Upper lobe of right lung (tissue), 1 donor: ENCODE data around the gene KCNN4. TPM values are rescaled to one million over a fixed set of nuclear protein-coding genes. Genes with fewer than 3 reads are reported as not detected.

Experiments used
- ATAC-seq: fragments of 200-7000 bp; cut with Tn5 transposase; one replicate; pipeline ENCODE4 v1.9.1; 2020; ENCODE audit warnings: mild to moderate bottlenecking, moderate library complexity
- DNase-seq: peaks from one replicate; pipeline ENCODE4 v3.0.0-alpha.2; 2020
- H3K27ac ChIP-seq: fragments of 200-600 bp; one replicate; pipeline ENCODE4 v1.8.0; 2022
- H3K27me3 ChIP-seq: fragments of 200-600 bp; one replicate; pipeline ENCODE4 v1.8.0; 2022; ENCODE audit warnings: mild to moderate bottlenecking
- H3K36me3 ChIP-seq: fragments of 200-600 bp; one replicate; pipeline ENCODE4 v1.8.0; 2022
- H3K4me1 ChIP-seq: fragments of 200-600 bp; one replicate; pipeline ENCODE4 v1.8.0; 2022
- H3K4me3 ChIP-seq: fragments of 200-600 bp; one replicate; pipeline ENCODE4 v1.8.0; 2022; ENCODE audit warnings: mild to moderate bottlenecking
- H3K9me3 ChIP-seq: fragments of 200-600 bp; one replicate; pipeline ENCODE4 v1.8.0; 2022
- CTCF ChIP-seq: fragments of 200-600 bp; IDR thresholded peaks from one replicate; pipeline ENCODE4 v1.8.0; 2022; ENCODE audit warnings: antibody characterized with exemption
- intact Hi-C: fragments of 100-400 bp; cut with DNase I; formaldehyde crosslinking; loops from one replicate; pipeline ENCODE4 v1.11.0; 2022
- total RNA-seq: library from RNA; stranded (reverse); fragmentation: NEBNext Ultra II Directional; extraction: Animal tissue kit (Norgen Biotek cat#: 25700); gene quantifications from one replicate; pipeline ENCODE4 v1.2.1, GENCODE V29; 2021
- donor health status: DM: no; HTN: yes; CAD: no; lungs with severe emphysema.

The KCNN4 gene
- total RNA-seq, 1 donor from 2014 or later: 7.3 TPM

DNA sequence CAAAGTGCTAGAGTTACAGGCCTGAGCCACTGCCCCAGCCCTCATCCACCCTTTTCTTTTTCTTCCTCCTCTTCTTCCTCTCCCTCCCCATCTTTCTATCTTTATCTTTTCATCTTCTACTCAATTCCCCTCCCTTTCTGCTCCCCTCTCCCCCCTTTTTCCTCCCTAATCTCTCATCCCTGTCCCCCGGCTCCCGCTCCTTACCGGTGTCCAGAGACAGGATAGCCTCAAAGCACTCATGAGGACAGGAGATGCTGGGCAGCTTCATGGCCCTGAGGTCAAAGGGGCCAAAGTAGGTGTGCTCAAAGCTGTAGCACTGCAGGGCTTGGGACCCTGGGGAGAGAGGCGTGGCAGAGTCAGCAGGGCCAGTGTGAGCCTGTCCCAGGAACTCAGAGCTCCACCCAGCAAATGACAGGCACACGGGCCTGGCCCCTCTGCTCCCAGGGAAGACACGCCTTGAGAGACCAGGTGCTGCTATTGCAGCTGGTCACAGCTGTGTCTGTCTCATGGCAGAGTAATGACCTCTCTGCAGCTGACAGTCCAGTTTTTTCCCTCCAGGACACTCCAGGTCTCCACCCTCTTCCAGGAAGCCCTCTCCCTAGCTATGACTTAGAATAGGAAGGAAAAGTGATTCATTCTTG is 18.8 kb upstream of the KCNN4 start:
- H3K27ac ChIP-seq: no peak overlapping the region
- no peaks in the 10 kb centered on the region for H3K36me3 ChIP-seq
- ATAC-seq (peak; percentile 15), DNase-seq (no peak)
- peaks cover 8% of the 10 kb centered on the region for H3K4me1 ChIP-seq
- no peaks in the 10 kb centered on the region for H3K9me3 ChIP-seq
- intact Hi-C loops: no loop called here
- no peak for TF ChIP-seq CTCF
- H3K4me3 ChIP-seq: peak overlapping the region; percentile 57
- H3K27me3 ChIP-seq: no peaks in the 10 kb centered on the region

GRCh38 chr19:43798546-43799409 is 18.0 kb upstream of the KCNN4 start:
- Histone ChIP-seq H3K4me3 (peak overlapping the region; percentile 57), H3K36me3 (no peaks in the 10 kb centered on the region), H3K27me3 (peaks cover 2% of the 10 kb centered on the region), H3K27ac (no peak overlapping the region), H3K4me1 (peaks cover 8% of the 10 kb centered on the region), H3K9me3 (no peaks in the 10 kb centered on the region)
- intact Hi-C loops: no loop called here
- ATAC-seq (peak; percentile 85), DNase-seq (peak; percentile 78)
- TF ChIP-seq CTCF: no peak

GRCh38 chr19:43798026-43798545 is 17.3 kb upstream of the KCNN4 start:
- Histone ChIP-seq H3K4me3 (peak overlapping the region; percentile 57), H3K27me3 (peaks cover 4% of the 10 kb centered on the region), H3K9me3 (no peaks in the 10 kb centered on the region), H3K36me3 (no peaks in the 10 kb centered on the region), H3K4me1 (peaks cover 8% of the 10 kb centered on the region), H3K27ac (no peak overlapping the region)
- intact Hi-C loops: no loop called here
- no peak for DNase-seq
- no peak for ATAC-seq
- TF ChIP-seq CTCF: no peak

GRCh38 chr19:43797556-43797955 is 16.8 kb upstream of the KCNN4 start:
- DNase-seq: no peak
- no peak overlapping the region for H3K27ac ChIP-seq

DNA sequence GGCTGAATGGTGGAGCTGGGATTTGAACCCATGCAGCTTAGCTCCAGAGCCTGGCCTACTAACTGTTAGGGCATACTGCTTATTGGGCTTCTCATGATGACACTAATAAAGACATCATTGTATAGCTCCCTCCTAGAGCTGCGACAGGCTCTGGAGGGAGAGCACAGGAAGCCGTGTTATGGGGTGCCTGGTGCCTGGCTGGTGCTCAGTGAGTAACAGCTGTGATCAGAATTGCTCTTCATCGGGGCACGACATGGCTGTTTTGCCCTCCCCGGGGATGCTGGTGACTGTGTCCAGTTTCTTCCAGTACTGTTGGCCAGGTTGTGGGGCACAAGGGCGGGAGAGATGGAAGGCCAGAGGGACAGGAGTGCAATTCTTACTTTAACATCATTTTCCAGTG is 16.3 kb upstream of the KCNN4 start:
- Histone ChIP-seq H3K9me3 (no peaks in the 10 kb centered on the region), H3K27ac (no peak overlapping the region), H3K36me3 (no peaks in the 10 kb centered on the region), H3K4me1 (peaks cover 8% of the 10 kb centered on the region), H3K4me3 (no peak overlapping the region), H3K27me3 (peaks cover 4% of the 10 kb centered on the region)
- ATAC-seq (no peak), DNase-seq (no peak)
- TF ChIP-seq CTCF: no peak
- intact Hi-C loops: no loop called here

More at GRCh38 chr19:43797556-43797955, 16.8 kb upstream of the KCNN4 start:
- peaks cover 4% of the 10 kb centered on the region for H3K27me3 ChIP-seq
- no peak for TF ChIP-seq CTCF
- H3K4me3 ChIP-seq: no peak overlapping the region
- no peaks in the 10 kb centered on the region for H3K36me3 ChIP-seq
- peaks cover 8% of the 10 kb centered on the region for H3K4me1 ChIP-seq
- no peaks in the 10 kb centered on the region for H3K9me3 ChIP-seq
- intact Hi-C loops: no loop called here
- no peak for ATAC-seq
